SJCRH30 (cell line): ENCODE results near the gene PRR3. TPM values are rescaled to one million over a fixed set of nuclear protein-coding genes. Genes with fewer than 3 reads are reported as not detected.
"Not testable (repeated sequence)": the region's sequence is repeated elsewhere in the genome, so short reads cannot be mapped to it uniquely, and the experiment has no call there.

Source experiments
- DNase-seq, 2 experiments: peaks; one replicate each; pipeline ENCODE4 v3.0.0-alpha.2; 2015 to 2020
- H3K27ac ChIP-seq: fragments of 250-450 bp; sonication (Bioruptor Pico); 2 replicates; pipeline ENCODE4 v1.5.1; 2020; ENCODE audit warnings: mild to moderate bottlenecking, moderate library complexity
- H3K27me3 ChIP-seq: fragments of 250-450 bp; sonication (Bioruptor Pico); 2 replicates; pipeline ENCODE4 v1.5.1; 2020; ENCODE audit warnings: mild to moderate bottlenecking, moderate library complexity
- H3K36me3 ChIP-seq: fragments of 250-450 bp; sonication (Bioruptor Pico); 2 replicates; pipeline ENCODE4 v1.5.1; 2020; ENCODE audit warnings: mild to moderate bottlenecking, moderate library complexity
- H3K4me1 ChIP-seq: fragments of 250-450 bp; sonication (Bioruptor Pico); 2 replicates; pipeline ENCODE4 v1.5.1; 2020; ENCODE audit warnings: mild to moderate bottlenecking, moderate library complexity
- H3K4me3 ChIP-seq: fragments of 250-450 bp; sonication (Bioruptor Pico); 2 replicates; pipeline ENCODE4 v1.5.1; 2020; ENCODE audit warnings: mild to moderate bottlenecking, moderate library complexity
- H3K9me3 ChIP-seq: fragments of 250-450 bp; sonication (Bioruptor Pico); replicated peaks from 2 replicates; pipeline ENCODE4 v1.5.1; 2020; ENCODE audit warnings: mild to moderate bottlenecking, moderate library complexity
- total RNA-seq: library from RNA; depleted of rRNA; stranded (reverse); fragments of >200 nt; shearing (Covaris generic); gene quantifications from 2 replicates; pipeline ENCODE4 v1.2.3, GENCODE V29; 2014

PRR3 gene
- total RNA-seq, 1 experiment from 2014 or later, result 30.8 TPM

GRCh38 chr6:30521082-30521481 is 36.0 kb upstream of the PRR3 start:
- H3K9me3 ChIP-seq, H3K36me3 ChIP-seq, H3K4me1 ChIP-seq, DNase-seq, H3K27me3 ChIP-seq, H3K27ac ChIP-seq, H3K4me3 ChIP-seq: not testable (repeated sequence)

- not testable (repeated sequence) for H3K27ac ChIP-seq, H3K4me1 ChIP-seq, H3K9me3 ChIP-seq, H3K27me3 ChIP-seq, DNase-seq, H3K36me3 ChIP-seq, H3K4me3 ChIP-seq
These were observed 35.1 kb upstream of the PRR3 start for GRCh38 chr6:30521952-30522351.

GRCh38 chr6:30526444-30526843 is 30.7 kb upstream of the PRR3 start:
- not testable (repeated sequence) for H3K4me1 ChIP-seq, H3K9me3 ChIP-seq, H3K4me3 ChIP-seq, DNase-seq, H3K27ac ChIP-seq, H3K36me3 ChIP-seq, H3K27me3 ChIP-seq

GRCh38 chr6:30529349-30529875 is 27.7 kb upstream of the PRR3 start:
- H3K27ac ChIP-seq, H3K4me3 ChIP-seq, H3K27me3 ChIP-seq, H3K4me1 ChIP-seq, DNase-seq, H3K9me3 ChIP-seq, H3K36me3 ChIP-seq: not testable (repeated sequence)

- Histone ChIP-seq H3K27me3 (no peaks in the 10 kb centered on the region), H3K27ac (no peak overlapping the region), H3K4me3 (no peak overlapping the region), H3K4me1 (no peaks in the 10 kb centered on the region; the same call in 1 of the 2 replicates), H3K36me3 (no peaks in the 10 kb centered on the region), H3K9me3 (peaks cover 4% of the 10 kb centered on the region; the same call in 1 of the 2 replicates)
- no peak for DNase-seq
These were observed 27.1 kb upstream of the PRR3 start for GRCh38 chr6:30530014-30530413.

DNA sequence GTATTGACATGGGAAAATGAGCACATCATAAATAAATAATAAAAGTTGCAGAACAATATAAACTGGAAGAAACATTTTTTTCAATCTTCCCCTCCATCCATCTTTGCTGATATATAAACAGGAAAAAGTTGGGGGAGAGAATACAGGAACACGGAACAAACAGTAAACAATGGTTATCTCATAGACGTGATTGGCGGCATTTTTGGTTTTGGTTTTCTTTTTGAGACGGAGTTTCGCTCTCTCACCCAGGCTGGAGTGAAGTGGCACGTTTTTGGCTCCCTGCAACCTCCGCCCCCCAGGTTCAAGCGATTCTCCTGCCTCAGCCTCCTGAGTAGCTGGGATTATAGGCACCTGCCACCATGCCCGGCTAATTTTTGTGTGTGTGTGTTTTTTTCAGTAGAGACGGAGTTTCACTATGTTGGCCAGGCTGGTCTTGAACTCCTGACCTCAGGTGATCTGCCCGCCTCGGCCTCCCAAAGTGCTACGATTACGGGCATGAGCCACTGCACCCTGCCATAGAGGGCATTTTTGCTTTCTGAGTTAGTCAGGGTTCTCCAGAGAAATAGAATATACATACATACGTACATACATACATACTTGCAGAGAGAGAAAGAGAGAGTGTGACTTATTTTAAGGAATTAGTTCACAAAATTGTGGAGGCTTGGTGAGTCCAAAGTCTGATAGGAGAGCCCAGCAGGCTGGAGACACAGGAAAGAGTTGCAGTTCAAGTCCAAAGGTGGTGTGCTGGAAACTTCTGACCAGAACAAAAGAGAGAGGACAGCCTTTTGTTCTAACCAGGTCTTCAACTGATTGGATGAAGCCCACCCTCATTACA is 23.4 kb upstream of the PRR3 start:
- H3K4me3 ChIP-seq, result no peak overlapping the region
- no peaks in the 10 kb centered on the region for H3K27me3 ChIP-seq
- no peak for DNase-seq
- H3K9me3 ChIP-seq, result no peaks in the 10 kb centered on the region
- H3K27ac ChIP-seq, result no peak overlapping the region
- H3K36me3 ChIP-seq, result no peaks in the 10 kb centered on the region
- no peaks in the 10 kb centered on the region for H3K4me1 ChIP-seq

DNA sequence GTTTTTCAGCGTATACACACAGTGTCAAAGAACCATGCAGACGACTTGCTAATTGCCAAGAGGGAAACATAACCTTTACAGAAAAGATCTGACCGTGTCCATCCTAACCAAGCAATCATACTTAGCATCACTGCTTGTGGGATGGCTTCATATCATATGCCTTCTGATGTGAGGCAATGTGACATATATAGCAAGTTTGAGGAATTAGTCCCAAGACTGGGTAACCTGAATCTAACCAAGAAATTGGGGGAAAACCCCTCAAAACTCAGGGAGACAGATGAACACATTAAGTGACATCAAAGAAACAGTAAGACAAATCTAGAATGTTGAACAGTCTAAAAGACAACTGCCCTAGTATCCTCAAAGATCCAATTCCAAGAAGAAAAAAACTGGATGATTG is 19.2 kb upstream of the PRR3 start:
- no peaks in the 10 kb centered on the region for H3K9me3 ChIP-seq
- no peak for DNase-seq
- no peak overlapping the region for H3K27ac ChIP-seq
- no peaks in the 10 kb centered on the region for H3K27me3 ChIP-seq
- no peaks in the 10 kb centered on the region for H3K36me3 ChIP-seq
- no peaks in the 10 kb centered on the region for H3K4me1 ChIP-seq
- H3K4me3 ChIP-seq, result no peak overlapping the region

- H3K27me3 ChIP-seq, result no peaks in the 10 kb centered on the region
- no peak overlapping the region for H3K27ac ChIP-seq
- no peaks in the 10 kb centered on the region for H3K4me1 ChIP-seq
- no peaks in the 10 kb centered on the region; the same call in 1 of the 2 replicates for H3K36me3 ChIP-seq
- no peaks in the 10 kb centered on the region for H3K9me3 ChIP-seq
- peak; percentile 51 to 85 for DNase-seq
- H3K4me3 ChIP-seq, result peak overlapping the region; percentile 12; the same call in 1 of the 2 replicates
These were observed 15.3 kb upstream of the PRR3 start for GRCh38 chr6:30541515-30542403.

- no peak for DNase-seq
- H3K27ac ChIP-seq, result no peak overlapping the region
- no peaks in the 10 kb centered on the region for H3K9me3 ChIP-seq
- no peaks in the 10 kb centered on the region; the same call in 1 of the 2 replicates for H3K36me3 ChIP-seq
- H3K4me1 ChIP-seq, result no peaks in the 10 kb centered on the region
- no peak overlapping the region for H3K4me3 ChIP-seq
- no peaks in the 10 kb centered on the region for H3K27me3 ChIP-seq
These were observed 14.7 kb upstream of the PRR3 start for GRCh38 chr6:30542404-30542725.

GRCh38 chr6:30542915-30543314 is 14.2 kb upstream of the PRR3 start:
- no peaks in the 10 kb centered on the region; the same call in 1 of the 2 replicates for H3K36me3 ChIP-seq
- H3K9me3 ChIP-seq, result no peaks in the 10 kb centered on the region
- H3K4me1 ChIP-seq, result no peaks in the 10 kb centered on the region
- no peak for DNase-seq
- H3K27ac ChIP-seq, result no peak overlapping the region
- H3K27me3 ChIP-seq, result no peaks in the 10 kb centered on the region
- H3K4me3 ChIP-seq, result no peak overlapping the region

DNA sequence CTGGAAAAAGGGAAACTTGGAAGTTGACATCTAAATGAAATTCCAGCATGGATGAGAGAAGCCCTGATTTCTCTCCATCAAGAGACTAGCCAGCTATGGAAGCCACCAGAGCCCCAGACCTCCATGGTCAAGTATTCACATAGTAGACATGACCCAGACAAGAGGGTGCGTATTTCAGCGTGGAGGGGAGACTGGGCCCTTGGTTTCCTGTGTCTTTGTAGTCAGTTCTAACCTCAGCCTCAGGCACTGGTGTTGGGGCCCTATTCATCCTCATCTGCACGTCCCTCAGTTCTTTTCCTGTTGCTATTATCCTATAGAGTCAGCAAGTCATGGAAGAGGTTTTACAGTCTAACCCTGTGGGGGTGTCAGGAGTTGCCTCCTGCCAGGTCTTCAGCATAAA is 13.3 kb upstream of the PRR3 start:
- H3K9me3 ChIP-seq, result no peaks in the 10 kb centered on the region
- no peaks in the 10 kb centered on the region for H3K4me1 ChIP-seq
- DNase-seq, result no peak
- H3K36me3 ChIP-seq, result no peaks in the 10 kb centered on the region; the same call in none of the 2 replicates
- H3K27me3 ChIP-seq, result no peaks in the 10 kb centered on the region
- no peak overlapping the region for H3K27ac ChIP-seq
- no peak overlapping the region for H3K4me3 ChIP-seq

GRCh38 chr6:30544666-30545272 is 12.3 kb upstream of the PRR3 start:
- Histone ChIP-seq H3K9me3 (no peaks in the 10 kb centered on the region), H3K4me1 (no peaks in the 10 kb centered on the region), H3K27me3 (no peaks in the 10 kb centered on the region), H3K4me3 (no peak overlapping the region), H3K36me3 (no peaks in the 10 kb centered on the region; the same call in none of the 2 replicates), H3K27ac (no peak overlapping the region)
- DNase-seq, result peak; percentile 18 to 63

DNA sequence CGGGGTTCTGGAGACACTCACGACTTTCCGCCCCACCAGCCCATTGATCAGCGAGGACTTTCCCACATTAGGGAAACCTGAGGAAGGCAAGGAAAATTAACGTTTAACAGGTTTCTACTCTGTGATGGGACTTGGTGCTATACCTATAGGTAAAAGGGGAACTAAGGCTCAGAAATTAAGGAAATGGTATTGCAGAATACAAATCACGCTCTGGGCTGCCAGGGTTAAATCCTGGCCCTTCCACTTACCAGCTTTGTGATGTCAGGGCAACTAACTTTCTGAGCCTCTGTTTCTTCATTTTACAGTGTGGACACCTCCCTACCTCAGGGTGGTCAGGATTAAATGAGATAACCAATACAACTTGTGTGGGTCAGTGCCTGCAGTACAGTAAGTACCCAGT is 9.6 kb upstream of the PRR3 start:
- no peaks in the 10 kb centered on the region for H3K4me1 ChIP-seq
- no peaks in the 10 kb centered on the region for H3K27me3 ChIP-seq
- H3K9me3 ChIP-seq, result no peaks in the 10 kb centered on the region
- no peak overlapping the region for H3K27ac ChIP-seq
- peaks cover 13% of the 10 kb centered on the region for H3K36me3 ChIP-seq
- DNase-seq, result no peak
- no peak overlapping the region for H3K4me3 ChIP-seq

- H3K4me1 ChIP-seq, result no peaks in the 10 kb centered on the region
- peaks cover 18% of the 10 kb centered on the region for H3K36me3 ChIP-seq
- no peaks in the 10 kb centered on the region for H3K27me3 ChIP-seq
- H3K9me3 ChIP-seq, result no peaks in the 10 kb centered on the region
- no peak overlapping the region for H3K4me3 ChIP-seq
- H3K27ac ChIP-seq, result no peak overlapping the region
- DNase-seq, result no peak
These were observed 8.7 kb upstream of the PRR3 start for GRCh38 chr6:30548375-30548774.

GRCh38 chr6:30554404-30554803 is 2.7 kb upstream of the PRR3 start:
- DNase-seq, result no peak
- no peak overlapping the region for H3K4me3 ChIP-seq
- no peak overlapping the region for H3K27ac ChIP-seq
- H3K4me1 ChIP-seq, result no peaks in the 10 kb centered on the region
- no peaks in the 10 kb centered on the region for H3K9me3 ChIP-seq
- H3K27me3 ChIP-seq, result no peaks in the 10 kb centered on the region
- peaks cover 21% of the 10 kb centered on the region for H3K36me3 ChIP-seq
